Measurements from ENCODE around the gene SMC6. TPM values are rescaled to one million over a fixed set of nuclear protein-coding genes. Genes with fewer than 3 reads are reported as not detected.

Gene SMC6
- total and polyA plus RNA-seq, 8 donors: 3.3 to 67.4 (median 13.4) TPM

GRCh38 chr2:17615147-17615546, 138.5 kb downstream of the SMC6 start:
- no peaks in the 10 kb centered on the region for H3K27me3 ChIP-seq
- no peak for TF ChIP-seq EP300 (IDR thresholded peaks at IDR 0.05)
- no peak for TF ChIP-seq CTCF (IDR thresholded peaks at IDR 0.05)
- TF ChIP-seq POLR2A (IDR thresholded peaks at IDR 0.05): no peak
- TF ChIP-seq POLR2AphosphoS5 (IDR thresholded peaks at IDR 0.05): no peak
- DNase-seq: no peak
- H3K27ac ChIP-seq: no peak overlapping the region
- no peaks in the 10 kb centered on the region for H3K36me3 ChIP-seq
- H3K4me3 ChIP-seq: no peak overlapping the region
- H3K4me1 ChIP-seq: no peaks in the 10 kb centered on the region
- H3K9me3 ChIP-seq: no peaks in the 10 kb centered on the region
- 55 to 83% (median 67%) methylated on average over 1 of the region's 1 CpG for WGBS, 5 donors
- intact Hi-C loops (cut with DNase I; ENCODE audit: low total_unique reads): no loop called here

- intact Hi-C loops (cut with DNase I; ENCODE audit: low total_unique reads): no loop called here
- no peaks in the 10 kb centered on the region for H3K36me3 ChIP-seq
- TF ChIP-seq POLR2AphosphoS5 (IDR thresholded peaks at IDR 0.05) (no peak), CTCF (IDR thresholded peaks at IDR 0.05) (no peak), POLR2A (IDR thresholded peaks at IDR 0.05) (no peak), EP300 (IDR thresholded peaks at IDR 0.05) (no peak)
- no peak overlapping the region for H3K27ac ChIP-seq
- 88 to 94% (median 89%) methylated on average over 3 to 4 of the region's 4 CpGs for WGBS, 5 donors
- H3K4me3 ChIP-seq: no peak overlapping the region
- no peaks in the 10 kb centered on the region for H3K27me3 ChIP-seq
- DNase-seq: no peak
- H3K4me1 ChIP-seq: no peaks in the 10 kb centered on the region
- H3K9me3 ChIP-seq: no peaks in the 10 kb centered on the region
Measured at GRCh38 chr2:17614174-17614930, 139.3 kb downstream of the SMC6 start.

Other genes starting within 250 kb of the SMC6 start
- under 1 TPM in 1 of 5 donors, not detected in 4; 0.55 TPM for gene RAD51AP2, start 235.4 kb downstream of the SMC6 start, total RNA-seq
- gene RAD51AP2, start 235.4 kb downstream of the SMC6 start, polyA plus RNA-seq: under 1 TPM in 1 of 3 donors, not detected in 2; 0.20 TPM
- 10 to 100 TPM in 1 of 5 donors, 1 to 10 TPM in 1, not detected in 3; 1.1 to 21.9 TPM for gene VSNL1, start 213.1 kb downstream of the SMC6 start, total RNA-seq
- 10 to 100 TPM in 1 of 3 donors, under 1 TPM in 1, not detected in 1; 0.44 to 20.9 TPM for gene VSNL1, start 213.1 kb downstream of the SMC6 start, polyA plus RNA-seq
- 10 to 100 TPM in 3 of 5 donors, 1 to 10 TPM in 1, under 1 TPM in 1; 0.58 to 65.2 (median 10.3) TPM for gene GEN1, start 328 bp upstream of the SMC6 start, total RNA-seq
- 1 to 10 TPM in 2 of 3 donors, under 1 TPM in 1; 0.81 to 7.3 (median 1.4) TPM for gene GEN1, start 328 bp upstream of the SMC6 start, polyA plus RNA-seq
- not detected for gene MSGN1, start 62.6 kb upstream of the SMC6 start, total RNA-seq
- under 1 TPM in 1 of 3 donors, not detected in 2; 0.75 TPM for gene MSGN1, start 62.6 kb upstream of the SMC6 start, polyA plus RNA-seq
- 100 to 1,000 TPM in 2 of 5 donors, 10 to 100 TPM in 3; 18.1 to 150 (median 31.0) TPM for gene KCNS3, start 124.9 kb upstream of the SMC6 start, total RNA-seq
- 10 to 100 TPM in 2 of 3 donors, 1 to 10 TPM in 1; 7.6 to 15.0 (median 12.3) TPM for gene KCNS3, start 124.9 kb upstream of the SMC6 start, polyA plus RNA-seq